KMS-11 (cell line): ENCODE data around the gene CSH2.
"Not testable (repeated sequence)": the region's sequence is repeated elsewhere in the genome, so short reads cannot be mapped to it uniquely, and the experiment has no call there.

Source experiments
- H2AFZ ChIP-seq: fragments of 200-600 bp; sonication (generic); 2 replicates; pipeline ENCODE4 v1.6.1; 2016; ENCODE audit warnings: antibody characterized with exemption, mixed run types, low read depth
- H3K27ac ChIP-seq: fragments of 200-600 bp; sonication (generic); 2 replicates; pipeline ENCODE4 v1.6.1; 2016; ENCODE audit warnings: mild to moderate bottlenecking, mixed run types
- H3K27me3 ChIP-seq: fragments of 200-600 bp; sonication (generic); 2 replicates; pipeline ENCODE4 v1.6.1; 2017; ENCODE audit warnings: mild to moderate bottlenecking, low read depth, mixed run types, moderate library complexity; ENCODE audit not compliant: insufficient read depth
- H3K36me3 ChIP-seq: fragments of 200-600 bp; sonication (generic); 2 replicates; pipeline ENCODE4 v1.6.1; 2017; ENCODE audit warnings: mild to moderate bottlenecking, mixed run types; ENCODE audit not compliant: insufficient read depth
- H3K4me1 ChIP-seq: fragments of 200-600 bp; sonication (generic); 2 replicates; pipeline ENCODE4 v1.6.1; 2016; ENCODE audit warnings: mild to moderate bottlenecking, low read depth, mixed run types; ENCODE audit not compliant: poor library complexity, severe bottlenecking
- H3K4me2 ChIP-seq: fragments of 200-600 bp; sonication (generic); 2 replicates; pipeline ENCODE4 v1.7.0; 2016; ENCODE audit warnings: mild to moderate bottlenecking, mixed run types
- H3K4me3 ChIP-seq: fragments of 200-600 bp; sonication (generic); IDR thresholded peaks from 2 replicates; pipeline ENCODE4 v1.6.1; 2017; ENCODE audit warnings: low read depth, low read length, mixed read lengths; ENCODE audit not compliant: insufficient read depth
- H3K79me2 ChIP-seq: fragments of 200-600 bp; sonication (generic); 2 replicates; pipeline ENCODE4 v1.6.1; 2016; ENCODE audit warnings: low read depth, mixed run types; ENCODE audit not compliant: insufficient read depth
- H3K9ac ChIP-seq: fragments of 200-600 bp; sonication (generic); 2 replicates; pipeline ENCODE4 v1.6.1; 2016; ENCODE audit warnings: mild to moderate bottlenecking, mixed run types
- H4K20me1 ChIP-seq: fragments of 200-600 bp; sonication (generic); 2 replicates; pipeline ENCODE4 v1.6.1; 2016; ENCODE audit warnings: mild to moderate bottlenecking, mixed run types; ENCODE audit not compliant: insufficient read depth
- TF ChIP-seq, protein P1 (sequence below): fragments of 200-600 bp; sonication (generic); conservative IDR thresholded peaks from 2 replicates; pipeline ENCODE4 v1.6.1; 2017; ENCODE audit warnings: low read depth, mild to moderate bottlenecking, antibody characterized with exemption, low read length, moderate library complexity, mixed read lengths

The CSH2 gene

DNA sequence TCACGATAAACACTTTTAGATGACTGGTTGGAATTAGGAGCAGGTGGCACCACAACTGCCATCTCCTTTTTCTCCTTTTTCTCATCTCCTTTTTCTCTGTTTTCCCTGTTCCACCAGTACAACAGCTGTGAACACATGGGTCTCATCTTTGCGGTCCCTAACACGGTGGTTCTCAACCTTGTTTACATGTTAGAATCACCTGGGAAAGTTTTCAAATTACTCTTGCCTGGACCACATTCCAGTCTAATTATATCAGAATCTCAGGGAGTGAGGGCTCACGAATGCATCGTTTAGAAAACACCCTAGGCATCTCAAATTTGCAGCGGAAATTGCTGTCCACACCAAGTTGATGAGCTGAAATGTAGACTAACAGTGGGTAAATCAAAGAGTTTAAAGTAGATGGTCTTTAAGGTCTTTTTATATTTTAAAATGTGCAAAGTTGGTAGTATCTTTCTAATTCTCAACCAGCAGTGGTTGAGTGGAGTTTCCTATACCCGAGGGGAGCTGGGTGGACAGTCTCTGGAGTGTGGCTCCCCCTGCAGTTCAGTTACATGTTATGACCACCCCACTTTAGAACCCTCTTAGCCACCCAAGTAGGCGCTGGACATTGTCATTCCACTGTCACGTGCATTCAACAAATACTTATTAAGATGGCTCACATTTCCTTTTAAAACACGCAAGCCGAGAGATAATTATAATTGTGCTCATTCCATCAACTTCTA lies 19.0 kb upstream of the CSH2 start:
- H3K79me2 ChIP-seq, H3K4me1 ChIP-seq, H3K4me2 ChIP-seq, H3K4me3 ChIP-seq, H3K36me3 ChIP-seq, H3K27ac ChIP-seq, H4K20me1 ChIP-seq, H3K27me3 ChIP-seq, H3K9ac ChIP-seq, H2AFZ ChIP-seq: not testable (repeated sequence)
- TF ChIP-seq, protein P1, sequence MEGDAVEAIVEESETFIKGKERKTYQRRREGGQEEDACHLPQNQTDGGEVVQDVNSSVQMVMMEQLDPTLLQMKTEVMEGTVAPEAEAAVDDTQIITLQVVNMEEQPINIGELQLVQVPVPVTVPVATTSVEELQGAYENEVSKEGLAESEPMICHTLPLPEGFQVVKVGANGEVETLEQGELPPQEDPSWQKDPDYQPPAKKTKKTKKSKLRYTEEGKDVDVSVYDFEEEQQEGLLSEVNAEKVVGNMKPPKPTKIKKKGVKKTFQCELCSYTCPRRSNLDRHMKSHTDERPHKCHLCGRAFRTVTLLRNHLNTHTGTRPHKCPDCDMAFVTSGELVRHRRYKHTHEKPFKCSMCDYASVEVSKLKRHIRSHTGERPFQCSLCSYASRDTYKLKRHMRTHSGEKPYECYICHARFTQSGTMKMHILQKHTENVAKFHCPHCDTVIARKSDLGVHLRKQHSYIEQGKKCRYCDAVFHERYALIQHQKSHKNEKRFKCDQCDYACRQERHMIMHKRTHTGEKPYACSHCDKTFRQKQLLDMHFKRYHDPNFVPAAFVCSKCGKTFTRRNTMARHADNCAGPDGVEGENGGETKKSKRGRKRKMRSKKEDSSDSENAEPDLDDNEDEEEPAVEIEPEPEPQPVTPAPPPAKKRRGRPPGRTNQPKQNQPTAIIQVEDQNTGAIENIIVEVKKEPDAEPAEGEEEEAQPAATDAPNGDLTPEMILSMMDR: 0 out of 2 replicates have a peak, but pooled peaks have one; percentile 19

GRCh38 chr17:63889026-63889848 lies 15.8 kb upstream of the CSH2 start:
- H4K20me1 ChIP-seq, H3K79me2 ChIP-seq, H3K4me2 ChIP-seq, H3K4me3 ChIP-seq, H3K4me1 ChIP-seq, H2AFZ ChIP-seq, H3K27ac ChIP-seq, H3K27me3 ChIP-seq, H3K36me3 ChIP-seq, H3K9ac ChIP-seq: not testable (repeated sequence)
- TF ChIP-seq, protein P1: peak; percentile 72

- H3K27ac ChIP-seq, H4K20me1 ChIP-seq: not testable (repeated sequence)
These were observed 11.6 kb upstream of the CSH2 start for GRCh38 chr17:63885119-63885518.

GRCh38 chr17:63882626-63883126 lies 9.2 kb upstream of the CSH2 start:
- not testable (repeated sequence) for H3K9ac ChIP-seq, H3K27ac ChIP-seq, H3K79me2 ChIP-seq, H3K4me3 ChIP-seq, H3K36me3 ChIP-seq, H3K4me2 ChIP-seq, H3K4me1 ChIP-seq, H2AFZ ChIP-seq, H4K20me1 ChIP-seq
- H3K27me3 ChIP-seq: peaks cover 26% of the 10 kb centered on the region

More at GRCh38 chr17:63885119-63885518, 11.6 kb upstream of the CSH2 start:
- not testable (repeated sequence) for H3K4me2 ChIP-seq, H3K4me3 ChIP-seq, H3K79me2 ChIP-seq, H2AFZ ChIP-seq, H3K4me1 ChIP-seq, H3K9ac ChIP-seq, H3K36me3 ChIP-seq
- H3K27me3 ChIP-seq: peaks cover 12% of the 10 kb centered on the region

DNA sequence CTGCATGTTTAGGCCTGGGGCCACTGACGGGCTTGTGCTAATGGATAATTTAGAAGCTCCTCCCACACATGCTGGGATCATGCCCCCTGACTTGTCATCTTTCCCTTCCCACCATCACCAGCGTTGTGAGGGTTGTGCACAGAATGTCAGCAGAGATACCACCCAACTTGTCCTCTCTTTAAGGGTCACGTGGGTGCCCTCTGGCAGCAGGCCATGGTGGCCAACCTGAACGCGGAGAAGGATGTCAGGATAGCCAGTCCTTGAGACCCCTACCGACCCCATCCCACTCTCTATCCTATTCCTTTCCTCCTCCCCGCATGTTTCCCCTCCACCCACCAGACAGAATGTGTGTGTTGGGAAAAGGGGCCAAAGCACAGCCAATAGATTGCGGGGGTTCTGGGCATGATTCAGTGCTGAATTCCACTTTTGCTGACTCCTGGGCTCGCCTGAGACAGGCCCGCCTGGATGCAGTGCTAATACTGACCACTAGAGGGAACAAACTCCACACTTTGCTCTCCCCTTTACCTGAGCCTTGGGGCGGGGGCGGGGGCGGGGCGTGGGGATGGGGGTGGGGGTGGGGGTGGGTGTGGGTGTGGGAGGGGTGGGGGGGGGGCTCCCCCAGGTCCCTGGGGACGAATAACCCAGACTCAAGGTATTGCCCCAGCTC lies 8.6 kb upstream of the CSH2 start, which contains the start of gene GH2:
Gene GH2 (minus strand): TSS at position 10 of the 667 bp plus-strand sequence. CDS start 143 bp downstream, outside the sequence.
- Histone ChIP-seq H3K27ac (no peak within 1 kb of the TSS), H3K9ac (no peak within 1 kb of the TSS), H3K4me1 (no peaks in the 10 kb centered on the region), H4K20me1 (no peaks in the 10 kb centered on the region), H3K4me3 (no peak within 1 kb of the TSS), H3K36me3 (no peaks in the 10 kb centered on the region), H2AFZ (no peak within 1 kb of the TSS), H3K4me2 (no peak within 1 kb of the TSS), H3K27me3 (peaks cover 32% of the 10 kb centered on the region), H3K79me2 (no peaks in the 10 kb centered on the region)
- TF ChIP-seq, protein P1: peak; percentile 80

GRCh38 chr17:63881337-63881736 lies 7.9 kb upstream of the CSH2 start:
- H3K4me1 ChIP-seq, H3K27ac ChIP-seq, H3K9ac ChIP-seq, H4K20me1 ChIP-seq, H2AFZ ChIP-seq, H3K4me2 ChIP-seq, H3K4me3 ChIP-seq, H3K79me2 ChIP-seq, H3K36me3 ChIP-seq: not testable (repeated sequence)
- H3K27me3 ChIP-seq: peaks cover 37% of the 10 kb centered on the region
